GM19395 (cell line): ENCODE results near the gene PLCL1.

Experiments
- ATAC-seq: cut with Tn5 transposase; IDR thresholded peaks from one replicate; pipeline ENCODE4 v1.9.1; 2021; ENCODE audit warnings: mild to moderate bottlenecking, moderate library complexity; ENCODE audit not compliant: unreplicated experiment

The PLCL1 gene

GRCh38 chr2:197924483-197924882, 120.1 kb downstream of the PLCL1 start:
- no peak for ATAC-seq

GRCh38 chr2:197925204-197925603, 120.8 kb downstream of the PLCL1 start:
- no peak for ATAC-seq

GRCh38 chr2:197925976-197926375, 121.6 kb downstream of the PLCL1 start:
- no peak for ATAC-seq

- no peak for ATAC-seq
Measured at GRCh38 chr2:197926673-197927072, 122.3 kb downstream of the PLCL1 start.

DNA sequence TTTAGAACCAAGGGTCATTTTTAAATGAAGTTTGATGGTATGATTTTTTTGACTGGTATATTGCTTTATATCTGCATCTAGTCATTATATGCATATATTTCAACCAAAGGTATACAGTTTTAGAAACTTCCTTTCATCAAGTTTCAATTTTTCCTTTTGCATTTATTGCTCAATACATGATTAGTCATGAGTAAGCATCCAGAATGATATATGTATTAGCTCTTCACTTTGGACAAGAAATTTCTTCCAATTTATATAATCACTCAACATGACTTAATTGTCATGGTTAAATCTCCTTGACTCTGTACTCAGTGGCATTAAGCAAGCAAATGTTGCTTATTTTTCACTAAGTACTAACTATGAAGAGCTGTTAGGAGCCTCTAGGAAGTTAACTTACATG, 123.6 kb downstream of the PLCL1 start:
- no peak for ATAC-seq

DNA sequence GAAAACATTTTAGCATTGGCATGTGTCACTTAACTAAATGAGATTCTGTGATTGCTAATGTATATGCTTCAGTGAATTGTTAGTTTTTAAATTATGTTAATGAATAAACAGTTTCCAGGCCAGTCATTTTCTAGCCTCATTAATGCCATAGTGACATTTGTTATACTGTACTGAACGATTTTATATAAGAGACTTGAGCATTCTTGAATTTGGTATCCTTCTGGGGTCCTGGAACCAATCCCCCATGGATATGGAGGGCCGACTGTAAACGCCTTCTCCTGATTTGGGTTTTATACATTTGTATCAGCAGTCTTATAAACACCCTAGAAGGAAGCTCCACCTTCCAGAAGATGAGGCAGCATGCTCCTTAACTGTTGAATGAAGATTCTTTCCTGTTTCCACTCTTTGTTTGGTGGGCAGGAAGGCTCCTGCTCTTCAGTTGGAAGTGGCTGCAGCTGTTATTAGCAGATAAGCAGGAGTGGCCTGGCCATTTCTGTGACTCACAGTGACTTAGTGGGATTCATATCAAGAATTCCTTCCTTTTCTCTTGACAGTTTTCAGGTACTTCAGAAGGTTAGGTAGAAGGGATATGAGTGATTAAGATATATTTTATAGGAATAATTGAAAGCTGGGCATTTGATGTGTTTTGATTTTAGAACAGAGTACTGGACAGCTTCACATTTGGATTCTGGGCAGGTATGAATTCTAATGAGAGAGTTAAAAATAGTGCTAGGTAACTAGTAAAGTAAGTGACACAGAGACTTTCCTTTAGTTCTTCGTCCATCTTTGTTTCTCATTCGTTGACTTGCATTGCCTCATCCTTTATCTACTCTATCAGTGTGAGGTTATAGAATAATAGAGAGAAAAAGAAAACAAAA, 124.9 kb downstream of the PLCL1 start:
- ATAC-seq = no peak

DNA sequence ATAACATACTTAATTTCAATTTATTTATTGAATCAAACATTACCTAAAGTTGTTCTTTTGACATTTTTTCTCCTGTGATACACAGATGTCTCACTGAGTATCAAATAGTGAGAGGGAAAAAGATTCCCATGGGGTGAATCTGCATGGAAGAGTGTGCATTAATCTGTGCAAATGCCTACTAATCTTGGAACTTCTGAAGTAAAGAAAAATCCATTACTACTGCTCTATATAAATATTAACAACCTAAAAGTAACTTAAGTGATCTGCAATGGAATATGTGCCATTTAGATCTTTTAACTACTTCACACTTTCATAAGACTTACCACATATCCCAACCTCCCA, 125.5 kb downstream of the PLCL1 start:
- ATAC-seq = no peak

- no peak for ATAC-seq
Measured at GRCh38 chr2:197930570-197931278, 126.3 kb downstream of the PLCL1 start.

DNA sequence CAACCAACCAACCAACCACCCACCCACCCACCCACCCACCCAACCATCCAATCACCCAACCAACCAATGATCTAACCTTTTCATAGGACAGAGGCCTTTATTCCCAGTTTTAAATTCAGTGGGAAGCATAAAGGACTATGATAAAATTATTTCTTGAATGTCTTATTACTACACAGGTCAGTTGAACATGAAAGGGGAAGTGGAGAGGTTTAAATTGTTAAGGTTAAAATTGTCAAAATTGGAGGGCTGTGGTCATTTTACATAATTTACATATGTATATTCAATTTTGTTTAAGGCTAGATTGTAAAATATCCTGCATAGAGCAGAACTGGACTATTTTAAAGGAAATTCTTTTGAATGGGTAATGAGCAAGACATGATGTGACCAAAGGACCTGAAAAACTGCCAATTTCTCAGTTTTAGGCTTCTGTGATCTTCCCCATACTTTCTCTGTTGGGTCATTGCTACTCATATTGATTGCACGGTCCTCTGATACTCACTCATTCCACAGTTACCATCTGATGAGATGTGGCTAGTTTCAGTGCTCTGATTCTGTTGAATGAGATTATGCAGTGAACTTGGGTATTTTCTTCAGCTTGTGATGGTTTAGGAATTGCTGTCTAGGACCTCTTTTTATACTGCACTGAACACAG, 127.4 kb downstream of the PLCL1 start:
- ATAC-seq = peak; percentile 52

GRCh38 chr2:197932374-197932773, 128.0 kb downstream of the PLCL1 start:
- ATAC-seq = no peak

DNA sequence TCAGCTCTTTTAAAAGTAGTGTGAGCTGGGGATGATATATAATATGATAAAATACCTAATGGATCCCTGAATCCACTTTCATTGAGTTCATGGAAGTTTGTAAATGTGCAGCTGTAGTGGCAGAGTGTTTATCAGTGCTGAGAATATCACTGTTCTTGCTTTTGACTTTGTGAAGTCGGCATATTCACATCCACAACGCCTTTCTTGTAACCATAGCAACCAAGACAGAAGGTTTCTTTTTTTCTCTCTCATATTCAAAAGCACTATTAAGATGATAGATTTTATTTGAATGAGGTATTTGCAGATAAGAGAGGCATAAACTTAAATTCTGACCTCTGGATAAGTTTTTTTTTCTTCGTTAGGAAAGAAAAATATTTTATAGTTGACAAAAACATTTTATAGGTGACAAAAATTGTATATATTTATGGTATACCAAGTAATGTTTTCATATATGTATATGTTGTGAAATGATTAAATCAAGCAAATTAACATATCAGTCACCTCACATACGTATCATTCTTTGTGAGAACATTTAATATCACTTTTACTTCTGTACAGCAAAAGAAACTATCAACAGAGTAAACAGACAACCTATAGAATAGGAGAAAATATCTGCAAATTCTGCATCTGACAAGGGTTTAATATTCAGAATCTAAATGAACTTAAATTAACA, 130.0 kb downstream of the PLCL1 start:
- ATAC-seq = no peak

DNA sequence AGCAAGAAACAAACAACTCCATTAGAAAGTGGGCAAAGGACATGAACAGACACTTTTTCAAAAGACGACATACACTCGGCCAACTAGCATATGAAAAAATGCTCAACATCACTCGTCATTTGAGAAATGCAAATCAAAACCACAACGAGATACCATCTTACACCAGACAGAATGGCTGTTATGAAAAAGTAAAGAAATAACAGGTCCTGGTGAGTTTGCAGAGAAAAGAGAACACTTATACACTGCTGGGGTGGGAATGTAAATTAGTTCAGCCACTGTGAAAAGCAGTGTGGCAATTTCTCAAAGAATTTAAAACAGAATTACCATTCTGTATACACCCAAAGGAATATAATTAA, 130.5 kb downstream of the PLCL1 start:
- no peak for ATAC-seq

- ATAC-seq = no peak
Measured at GRCh38 chr2:197937814-197938213, 133.4 kb downstream of the PLCL1 start.

- ATAC-seq = no peak
Measured at GRCh38 chr2:197938555-197938954, 134.2 kb downstream of the PLCL1 start.

GRCh38 chr2:197939787-197940186, 135.4 kb downstream of the PLCL1 start:
- ATAC-seq = no peak

DNA sequence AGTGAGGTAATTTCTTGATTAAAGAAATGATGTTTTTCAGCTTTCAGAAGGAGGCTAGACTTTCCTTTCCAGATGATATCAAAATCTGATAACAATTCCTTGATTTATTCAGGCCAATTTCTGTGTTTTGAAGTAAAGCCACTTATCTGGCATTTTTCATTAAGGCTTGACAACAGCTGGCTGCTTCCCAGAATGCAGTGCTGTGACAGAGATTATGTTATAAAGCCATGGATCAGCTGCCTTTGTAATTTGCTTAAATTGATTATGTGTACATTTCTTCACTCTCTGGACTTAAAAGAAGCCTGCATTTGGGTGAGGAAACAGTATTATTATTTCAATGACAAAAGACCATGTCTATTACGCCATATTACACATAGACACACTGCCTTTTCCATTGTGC, 136.0 kb downstream of the PLCL1 start:
- ATAC-seq = no peak

GRCh38 chr2:197941715-197942114, 137.3 kb downstream of the PLCL1 start:
- ATAC-seq = no peak

DNA sequence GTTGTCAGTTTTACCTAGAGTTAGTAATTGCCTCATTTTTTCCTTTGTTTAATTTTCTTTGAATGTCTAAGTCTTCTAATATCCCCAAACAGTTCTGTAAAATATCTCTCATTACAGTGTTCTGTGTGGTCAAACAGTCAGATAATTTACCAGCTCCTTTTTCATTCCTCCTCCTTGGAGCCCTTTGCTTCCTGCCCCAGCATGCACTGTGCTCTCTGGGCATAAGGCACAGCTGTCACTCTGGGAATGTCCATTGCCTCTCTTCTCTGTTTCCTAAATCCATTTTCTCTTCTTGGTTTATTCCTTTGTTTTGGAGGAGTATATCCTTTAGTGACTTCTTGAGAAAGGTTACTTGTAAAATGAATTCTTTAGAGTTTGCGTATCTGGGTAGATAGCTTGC, 139.3 kb downstream of the PLCL1 start:
- no peak for ATAC-seq

DNA sequence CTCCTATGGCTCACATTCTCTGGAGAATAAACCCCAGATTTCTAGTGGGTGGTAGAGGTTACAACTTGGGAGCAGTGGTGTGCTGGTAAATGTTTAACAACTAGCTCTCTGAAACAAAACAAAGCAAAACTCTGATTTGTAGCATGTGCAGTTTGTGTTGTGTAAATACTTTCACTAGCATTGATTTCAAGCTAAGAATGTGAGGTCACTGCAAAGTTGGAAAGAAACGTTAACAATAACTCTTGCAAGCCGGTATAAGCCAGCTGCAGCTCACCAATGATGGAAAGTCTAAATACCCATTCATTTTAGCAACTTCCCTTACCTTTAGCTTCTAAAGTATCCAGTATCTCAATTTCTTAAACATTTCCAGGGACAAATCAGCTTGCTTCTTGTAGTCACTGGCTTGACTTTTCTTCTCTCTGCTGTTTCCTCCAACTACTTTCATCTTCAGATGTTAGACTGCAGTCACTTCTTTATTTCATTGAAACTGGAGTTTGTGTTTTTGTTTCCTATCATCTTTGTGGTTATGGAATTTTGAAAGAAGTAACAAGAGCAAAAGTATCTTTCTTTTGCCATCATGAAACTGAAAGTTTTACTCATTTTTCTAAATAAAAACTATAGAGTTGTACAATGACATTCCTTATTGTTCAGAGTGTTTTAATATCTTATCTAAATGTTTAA, 140.2 kb downstream of the PLCL1 start:
- ATAC-seq = no peak

DNA sequence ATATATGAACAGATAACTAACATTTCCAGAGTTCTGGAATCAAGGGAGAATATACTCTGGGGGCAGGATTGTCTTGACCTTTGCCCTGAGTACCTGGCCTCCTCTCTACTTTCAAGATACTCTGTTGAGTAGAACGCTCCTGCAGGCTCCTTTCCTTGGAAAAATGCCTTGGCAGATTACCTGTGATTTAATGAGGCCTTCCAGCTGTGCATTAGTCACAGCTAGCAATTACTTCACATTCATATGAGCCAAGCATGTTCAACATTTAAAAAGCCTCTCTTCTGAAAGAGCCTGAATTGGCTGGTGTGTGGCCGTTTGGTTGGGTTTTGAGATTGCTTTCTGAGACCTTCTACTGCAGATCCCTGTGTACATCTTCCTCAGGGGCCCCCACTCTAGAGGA, 142.2 kb downstream of the PLCL1 start:
- no peak for ATAC-seq

GRCh38 chr2:197947219-197947757, 142.9 kb downstream of the PLCL1 start:
- no peak for ATAC-seq
